ENCODE measurements around the gene PNKD. TPM values are rescaled to one million over a fixed set of nuclear protein-coding genes. Genes with fewer than 3 reads are reported as not detected.
"Not testable (repeated sequence)": the region's sequence is repeated elsewhere in the genome, so short reads cannot be mapped to it uniquely, and the experiment has no call there.

Gene PNKD
- total and polyA plus RNA-seq, 2 donors (not counting 1 experiment from before 2014, with no cell fraction given), result 27.7 to 29.1 TPM

DNA sequence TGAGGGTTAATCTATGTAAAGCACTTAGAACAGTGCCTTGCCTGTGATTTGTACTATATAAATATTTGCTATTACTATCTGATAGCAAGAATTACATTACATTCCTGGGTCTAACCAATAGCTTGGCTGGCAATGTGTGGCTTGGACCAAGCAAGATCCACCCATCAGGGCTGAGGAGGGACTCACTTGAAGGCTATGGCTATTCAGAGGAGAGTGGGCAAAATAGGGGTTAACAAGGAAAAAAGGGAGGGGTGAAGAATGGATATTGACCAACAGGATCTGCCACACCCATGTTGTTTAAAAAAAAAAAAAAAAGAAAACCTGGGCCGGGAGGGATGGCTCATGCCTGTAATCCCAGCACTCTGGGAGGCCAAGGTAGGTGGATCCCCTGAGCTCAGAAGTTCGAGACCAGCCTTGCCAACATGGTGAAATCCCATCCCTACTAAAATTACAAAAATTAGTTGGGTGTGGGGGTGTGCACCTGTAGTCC lies 42.0 kb downstream of the PNKD start:
- H2AFZ ChIP-seq (ENCODE audit: low read length), result no peak overlapping the region
- TF ChIP-seq, protein P1, sequence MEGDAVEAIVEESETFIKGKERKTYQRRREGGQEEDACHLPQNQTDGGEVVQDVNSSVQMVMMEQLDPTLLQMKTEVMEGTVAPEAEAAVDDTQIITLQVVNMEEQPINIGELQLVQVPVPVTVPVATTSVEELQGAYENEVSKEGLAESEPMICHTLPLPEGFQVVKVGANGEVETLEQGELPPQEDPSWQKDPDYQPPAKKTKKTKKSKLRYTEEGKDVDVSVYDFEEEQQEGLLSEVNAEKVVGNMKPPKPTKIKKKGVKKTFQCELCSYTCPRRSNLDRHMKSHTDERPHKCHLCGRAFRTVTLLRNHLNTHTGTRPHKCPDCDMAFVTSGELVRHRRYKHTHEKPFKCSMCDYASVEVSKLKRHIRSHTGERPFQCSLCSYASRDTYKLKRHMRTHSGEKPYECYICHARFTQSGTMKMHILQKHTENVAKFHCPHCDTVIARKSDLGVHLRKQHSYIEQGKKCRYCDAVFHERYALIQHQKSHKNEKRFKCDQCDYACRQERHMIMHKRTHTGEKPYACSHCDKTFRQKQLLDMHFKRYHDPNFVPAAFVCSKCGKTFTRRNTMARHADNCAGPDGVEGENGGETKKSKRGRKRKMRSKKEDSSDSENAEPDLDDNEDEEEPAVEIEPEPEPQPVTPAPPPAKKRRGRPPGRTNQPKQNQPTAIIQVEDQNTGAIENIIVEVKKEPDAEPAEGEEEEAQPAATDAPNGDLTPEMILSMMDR (conservative IDR thresholded peaks at IDR 0.05 in 1 of 2, IDR thresholded peaks at IDR 0.05 in 1 of 2; ENCODE audit: low read depth in 1 of 2, low read length in 2 of 2), result no peak
- no peak for TF ChIP-seq EZH2 (IDR thresholded peaks at IDR 0.05; ENCODE audit: low read length, missing control alignments)
- no peaks in the 10 kb centered on the region for H3K79me2 ChIP-seq (ENCODE audit: control insufficient read depth, insufficient read depth, low read length)
- no peaks in the 10 kb centered on the region for H3K36me3 ChIP-seq (ENCODE audit: control insufficient read depth, insufficient read depth, low read length)
- no peak overlapping the region for H3K4me3 ChIP-seq (replicated peaks in 1 of 4; ENCODE audit: control extremely low read depth in 1 of 4, insufficient read depth in 1 of 4, low read depth in 3 of 4, low read length in 4 of 4)
- no peak overlapping the region for H3K9ac ChIP-seq (ENCODE audit: insufficient read depth, low read length)
- H3K27ac ChIP-seq (ENCODE audit: insufficient read depth, low read length), result no peak overlapping the region
- H3K4me2 ChIP-seq (ENCODE audit: extremely low read depth, insufficient read depth, low read length), result no peak overlapping the region
- no peaks in the 10 kb centered on the region for H3K4me1 ChIP-seq (ENCODE audit: control insufficient read depth, extremely low read depth, insufficient read depth, low read length)
- H3K9me3 ChIP-seq (ENCODE audit: control insufficient read depth, insufficient read depth, low read depth, low read length), result no peaks in the 10 kb centered on the region
- H3K27me3 ChIP-seq (ENCODE audit: control insufficient read depth, insufficient read depth, low read length), result no peaks in the 10 kb centered on the region
- DNase-seq (ENCODE audit: low read depth in 2 of 2), result no peak
- no peaks in the 10 kb centered on the region for H4K20me1 ChIP-seq (ENCODE audit: control insufficient read depth, extremely low read depth, insufficient read depth, low read length)

DNA sequence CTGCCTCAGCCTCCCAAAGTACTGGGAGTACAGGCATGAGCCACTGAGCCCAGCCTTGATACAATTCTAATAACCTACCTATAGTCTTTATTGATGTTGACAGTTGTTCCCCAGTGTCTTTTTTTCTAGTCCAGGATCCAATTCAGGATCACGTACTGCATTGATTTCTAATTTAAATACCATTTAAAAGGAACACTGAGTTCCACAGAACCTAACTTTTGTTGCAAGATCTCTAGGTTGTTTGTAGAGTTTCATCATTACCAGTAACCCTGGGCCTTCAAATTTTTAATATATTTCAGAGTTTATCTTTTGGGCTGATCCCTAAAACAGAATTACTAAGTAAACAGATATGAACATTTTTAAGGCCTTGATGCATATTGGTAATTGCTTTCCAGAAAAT lies 43.0 kb downstream of the PNKD start:
- no peaks in the 10 kb centered on the region for H3K36me3 ChIP-seq (ENCODE audit: control insufficient read depth, insufficient read depth, low read length)
- no peaks in the 10 kb centered on the region for H3K79me2 ChIP-seq (ENCODE audit: control insufficient read depth, insufficient read depth, low read length)
- H3K4me2 ChIP-seq (ENCODE audit: extremely low read depth, insufficient read depth, low read length), result no peak overlapping the region
- H3K9ac ChIP-seq (ENCODE audit: insufficient read depth, low read length), result no peak overlapping the region
- H3K27ac ChIP-seq (ENCODE audit: insufficient read depth, low read length), result no peak overlapping the region
- no peaks in the 10 kb centered on the region for H4K20me1 ChIP-seq (ENCODE audit: control insufficient read depth, extremely low read depth, insufficient read depth, low read length)
- H3K4me3 ChIP-seq (replicated peaks in 1 of 4; ENCODE audit: control extremely low read depth in 1 of 4, insufficient read depth in 1 of 4, low read depth in 3 of 4, low read length in 4 of 4), result no peak overlapping the region
- H2AFZ ChIP-seq (ENCODE audit: low read length), result no peak overlapping the region
- TF ChIP-seq, protein P1 (conservative IDR thresholded peaks at IDR 0.05 in 1 of 2, IDR thresholded peaks at IDR 0.05 in 1 of 2; ENCODE audit: low read depth in 1 of 2, low read length in 2 of 2), result no peak
- TF ChIP-seq EZH2 (IDR thresholded peaks at IDR 0.05; ENCODE audit: low read length, missing control alignments), result no peak
- DNase-seq (ENCODE audit: low read depth in 2 of 2), result no peak
- no peaks in the 10 kb centered on the region for H3K9me3 ChIP-seq (ENCODE audit: control insufficient read depth, insufficient read depth, low read depth, low read length)
- no peaks in the 10 kb centered on the region for H3K27me3 ChIP-seq (ENCODE audit: control insufficient read depth, insufficient read depth, low read length)
- H3K4me1 ChIP-seq (ENCODE audit: control insufficient read depth, extremely low read depth, insufficient read depth, low read length), result no peaks in the 10 kb centered on the region

DNA sequence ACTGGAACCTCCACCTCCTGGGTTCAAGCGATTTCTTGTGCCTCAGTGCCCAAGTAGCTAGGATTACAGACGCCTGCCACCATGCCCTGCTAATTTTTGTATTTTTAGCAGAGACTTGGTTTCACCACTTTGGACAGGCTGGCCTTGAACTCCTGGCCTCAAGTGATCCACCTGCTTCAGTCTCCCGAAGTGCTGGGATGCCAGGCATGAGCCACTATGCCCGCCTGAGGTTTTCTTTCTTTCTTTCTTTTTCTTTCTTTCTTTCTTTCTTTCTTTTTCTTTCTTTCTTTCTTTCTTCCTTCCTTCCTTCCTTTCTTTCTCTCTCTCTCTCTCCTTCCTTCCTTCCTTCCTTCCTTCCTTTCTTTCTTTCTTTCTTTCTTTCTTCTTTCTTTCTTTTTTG lies 44.4 kb downstream of the PNKD start:
- not testable (repeated sequence) for H3K4me2 ChIP-seq (ENCODE audit: extremely low read depth, insufficient read depth, low read length); H3K9ac ChIP-seq (ENCODE audit: insufficient read depth, low read length); H2AFZ ChIP-seq (ENCODE audit: low read length); H3K4me1 ChIP-seq (ENCODE audit: control insufficient read depth, extremely low read depth, insufficient read depth, low read length); H3K27me3 ChIP-seq (ENCODE audit: control insufficient read depth, insufficient read depth, low read length); H3K4me3 ChIP-seq (replicated peaks in 1 of 4; ENCODE audit: control extremely low read depth in 1 of 4, insufficient read depth in 1 of 4, low read depth in 3 of 4, low read length in 4 of 4); H3K27ac ChIP-seq (ENCODE audit: insufficient read depth, low read length); H4K20me1 ChIP-seq (ENCODE audit: control insufficient read depth, extremely low read depth, insufficient read depth, low read length); H3K36me3 ChIP-seq (ENCODE audit: control insufficient read depth, insufficient read depth, low read length); H3K79me2 ChIP-seq (ENCODE audit: control insufficient read depth, insufficient read depth, low read length); DNase-seq (ENCODE audit: low read depth in 2 of 2); H3K9me3 ChIP-seq (ENCODE audit: control insufficient read depth, insufficient read depth, low read depth, low read length)
